GM12864 (cell line): ENCODE data around the gene OLR1.
"Not testable (repeated sequence)": the region's sequence is repeated elsewhere in the genome, so short reads cannot be mapped to it uniquely, and the experiment has no call there.

Experiments used
- DNase-seq: peaks from one replicate; pipeline ENCODE4 v3.0.0-alpha.2; 2011; ENCODE audit warnings: low read depth
- H3K4me3 ChIP-seq: 2 replicates; pipeline ENCODE4 v1.5.1; 2011; ENCODE audit warnings: mild to moderate bottlenecking, low read depth, low read length, control low read depth
- CTCF ChIP-seq: IDR thresholded peaks from 2 replicates; pipeline ENCODE4 v1.5.1; 2011; ENCODE audit warnings: low read depth, mild to moderate bottlenecking, moderate library complexity, low read length, control low read depth, inconsistent platforms; ENCODE audit errors: missing control alignments

OLR1 gene

DNA sequence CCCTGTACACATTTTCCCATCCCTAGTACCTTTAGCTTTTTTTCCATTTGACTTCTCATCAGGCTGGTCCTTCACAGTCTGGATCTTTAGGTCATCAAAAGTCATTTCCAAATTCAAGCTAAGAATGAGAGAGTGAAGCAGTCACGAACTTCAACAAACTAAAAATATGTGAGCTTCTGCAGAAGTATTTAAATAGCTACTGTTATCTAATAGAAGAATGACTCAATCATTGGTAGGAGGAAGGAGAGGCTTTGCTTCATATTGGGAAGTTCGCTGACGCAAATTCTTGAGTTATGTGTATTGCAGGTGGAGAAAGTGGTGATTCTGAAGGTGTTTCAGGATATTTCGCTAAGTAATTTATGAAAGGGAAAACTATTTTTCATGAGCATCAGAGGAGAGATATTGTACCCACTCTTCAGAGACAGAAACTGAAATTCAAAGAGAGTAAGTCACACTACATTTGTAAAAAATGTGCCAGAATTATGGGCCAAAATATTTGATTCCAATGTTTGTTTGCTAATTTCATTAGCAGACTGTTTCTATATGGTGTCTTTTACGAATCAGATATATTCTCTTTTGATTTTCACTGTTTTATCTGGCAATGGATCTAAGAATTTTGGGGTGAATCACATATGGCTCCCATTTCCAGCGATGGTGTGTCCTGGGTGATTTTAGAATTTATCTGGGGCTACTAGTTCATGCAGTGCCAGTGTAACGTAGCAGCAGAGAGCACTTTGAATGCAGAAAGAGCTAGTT lies at the start of gene OLR1:
Gene OLR1, minus strand, starts transcription at position 160 of the 756 bp plus-strand sequence. Its CDS starts 55 bp downstream, at position 105.
- H3K4me3 ChIP-seq: no peak within 1 kb of the TSS
- DNase-seq: no peak
- TF ChIP-seq CTCF: no peak

GRCh38 chr12:10220398-10221077 lies 48.6 kb upstream of the OLR1 start:
- DNase-seq: no peak
- TF ChIP-seq CTCF: no peak
- no peak overlapping the region for H3K4me3 ChIP-seq

DNA sequence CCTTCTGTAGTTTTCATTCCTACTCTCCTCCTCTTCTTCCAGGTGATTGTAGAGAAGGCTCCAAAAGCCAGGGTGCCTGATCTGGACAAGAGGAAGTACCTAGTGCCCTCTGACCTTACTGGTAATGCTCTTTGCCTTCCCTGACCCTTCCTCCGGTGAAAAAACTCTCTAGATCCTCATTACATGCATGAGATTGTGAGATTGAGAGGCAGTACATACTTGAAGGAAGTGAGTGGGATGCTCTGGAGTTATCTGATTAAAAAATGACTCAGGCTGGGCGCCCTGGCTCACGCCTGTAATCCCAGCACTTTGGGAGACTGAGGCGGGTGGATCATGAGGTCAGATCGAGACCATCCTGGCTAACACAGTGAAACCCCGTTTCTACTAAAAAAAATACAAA lies 46.1 kb upstream of the OLR1 start:
- DNase-seq: no peak
- H3K4me3 ChIP-seq: no peak overlapping the region
- no peak for TF ChIP-seq CTCF

- DNase-seq, H3K4me3 ChIP-seq: not testable (repeated sequence)
Measured at GRCh38 chr12:10215946-10216345, 44.0 kb upstream of the OLR1 start.

DNA sequence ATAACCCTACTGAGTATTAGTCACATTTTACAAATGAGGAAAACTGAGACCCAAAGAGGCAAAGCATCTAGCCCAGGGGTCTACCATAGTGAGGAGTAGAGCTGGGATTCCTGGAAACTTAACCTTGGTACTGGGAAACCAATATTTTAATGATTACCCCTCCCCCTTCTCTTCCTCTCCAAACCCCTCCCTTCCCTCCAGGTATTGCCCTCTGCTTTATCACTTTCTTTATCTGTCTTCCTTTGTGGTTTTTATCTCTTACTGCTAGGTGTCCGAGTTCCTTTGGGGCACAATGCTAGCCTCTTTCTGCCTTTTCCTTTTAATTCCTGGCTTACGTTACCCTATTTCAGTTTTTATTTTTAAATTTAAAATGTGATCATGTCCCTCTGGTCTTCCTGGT lies 43.5 kb upstream of the OLR1 start:
- no peak overlapping the region for H3K4me3 ChIP-seq
- TF ChIP-seq CTCF: no peak
- DNase-seq: no peak

GRCh38 chr12:10214895-10215267 lies 42.9 kb upstream of the OLR1 start:
- no peak overlapping the region for H3K4me3 ChIP-seq
- no peak for DNase-seq

More at GRCh38 chr12:10214895-10215267, 42.9 kb upstream of the OLR1 start:
- TF ChIP-seq CTCF: no peak
